Parathyroid adenoma (tissue), 2 donors: ENCODE results near the gene GLIS1.

Experiments
- H2AFZ ChIP-seq: fragments of 300-600 bp; sonication (generic); one replicate; pipeline ENCODE4 v1.7.0; 2017; ENCODE audit warnings: antibody characterized with exemption, mild to moderate bottlenecking
- H3K27ac ChIP-seq: fragments of 300-600 bp; sonication (generic); one replicate; pipeline ENCODE4 v1.7.0; 2017
- H3K27me3 ChIP-seq: fragments of 300-600 bp; sonication (generic); one replicate; pipeline ENCODE4 v1.7.0; 2017; ENCODE audit warnings: low read length; ENCODE audit not compliant: control insufficient read depth, insufficient read depth
- H3K36me3 ChIP-seq: fragments of 300-600 bp; sonication (generic); one replicate; pipeline ENCODE4 v1.7.0; 2017; ENCODE audit warnings: low read length; ENCODE audit not compliant: control insufficient read depth, insufficient read depth
- H3K4me1 ChIP-seq: fragments of 300-600 bp; sonication (generic); one replicate; pipeline ENCODE4 v1.7.0; 2017; ENCODE audit warnings: control low read depth
- H3K4me2 ChIP-seq: fragments of 300-600 bp; sonication (generic); one replicate; pipeline ENCODE4 v1.7.0; 2017; ENCODE audit warnings: low read length
- H3K4me3 ChIP-seq: fragments of 300-600 bp; sonication (generic); one replicate; pipeline ENCODE4 v1.7.0; 2017; ENCODE audit warnings: low read depth, low read length
- H3K79me2 ChIP-seq: fragments of 300-600 bp; sonication (generic); one replicate; pipeline ENCODE4 v1.7.0; 2017; ENCODE audit warnings: control low read depth
- H3K9ac ChIP-seq: fragments of 300-600 bp; sonication (generic); one replicate; pipeline ENCODE4 v1.7.0; 2017; ENCODE audit warnings: mild to moderate bottlenecking
- H3K9me3 ChIP-seq: fragments of 300-600 bp; sonication (generic); one replicate; pipeline ENCODE4 v1.7.0; 2017; ENCODE audit warnings: low read length; ENCODE audit not compliant: control insufficient read depth
- CTCF ChIP-seq: fragments of 300-600 bp; sonication (generic); IDR thresholded peaks from one replicate; pipeline ENCODE4 v1.7.0; 2017; ENCODE audit warnings: antibody characterized with exemption, mild to moderate bottlenecking
- donor health status: primary hyperparathyroidism.

GLIS1 gene

GRCh38 chr1:53562291-53562980, 176.5 kb downstream of the GLIS1 start:
- Histone ChIP-seq H3K4me3 (no peak overlapping the region), H3K4me2 (no peak overlapping the region), H3K36me3 (no peaks in the 10 kb centered on the region), H3K4me1 (no peaks in the 10 kb centered on the region), H3K79me2 (no peaks in the 10 kb centered on the region), H3K27ac (no peak overlapping the region), H3K27me3 (no peaks in the 10 kb centered on the region), H3K9me3 (no peaks in the 10 kb centered on the region), H3K9ac (no peak overlapping the region), H2AFZ (no peak overlapping the region)
- no peak for TF ChIP-seq CTCF

- H3K9me3 ChIP-seq = no peaks in the 10 kb centered on the region
- no peaks in the 10 kb centered on the region for H3K4me1 ChIP-seq
- no peaks in the 10 kb centered on the region for H3K27me3 ChIP-seq
- H3K36me3 ChIP-seq = no peaks in the 10 kb centered on the region
- H2AFZ ChIP-seq = no peak overlapping the region
- no peaks in the 10 kb centered on the region for H3K79me2 ChIP-seq
- H3K27ac ChIP-seq = no peak overlapping the region
- H3K4me2 ChIP-seq = no peak overlapping the region
- H3K4me3 ChIP-seq = no peak overlapping the region
- TF ChIP-seq CTCF = no peak
- H3K9ac ChIP-seq = no peak overlapping the region
Observed at GRCh38 chr1:53561503-53562105, 177.4 kb downstream of the GLIS1 start.

- Histone ChIP-seq H3K4me2 (no peak overlapping the region), H3K4me1 (no peaks in the 10 kb centered on the region), H3K27me3 (no peaks in the 10 kb centered on the region), H3K79me2 (no peaks in the 10 kb centered on the region), H2AFZ (no peak overlapping the region), H3K27ac (no peak overlapping the region), H3K9me3 (no peaks in the 10 kb centered on the region), H3K9ac (no peak overlapping the region), H3K36me3 (no peaks in the 10 kb centered on the region), H3K4me3 (no peak overlapping the region)
- TF ChIP-seq CTCF = no peak
Observed at GRCh38 chr1:53560581-53561502, 178.1 kb downstream of the GLIS1 start.

GRCh38 chr1:53559854-53560580, 178.9 kb downstream of the GLIS1 start:
- Histone ChIP-seq H3K27me3 (no peaks in the 10 kb centered on the region), H3K4me3 (no peak overlapping the region), H3K36me3 (no peaks in the 10 kb centered on the region), H3K4me1 (no peaks in the 10 kb centered on the region), H3K9me3 (no peaks in the 10 kb centered on the region), H3K27ac (no peak overlapping the region), H3K9ac (no peak overlapping the region), H3K79me2 (no peaks in the 10 kb centered on the region), H3K4me2 (no peak overlapping the region), H2AFZ (no peak overlapping the region)
- no peak for TF ChIP-seq CTCF
